Measurements from ENCODE around the gene CDS2.

DNA sequence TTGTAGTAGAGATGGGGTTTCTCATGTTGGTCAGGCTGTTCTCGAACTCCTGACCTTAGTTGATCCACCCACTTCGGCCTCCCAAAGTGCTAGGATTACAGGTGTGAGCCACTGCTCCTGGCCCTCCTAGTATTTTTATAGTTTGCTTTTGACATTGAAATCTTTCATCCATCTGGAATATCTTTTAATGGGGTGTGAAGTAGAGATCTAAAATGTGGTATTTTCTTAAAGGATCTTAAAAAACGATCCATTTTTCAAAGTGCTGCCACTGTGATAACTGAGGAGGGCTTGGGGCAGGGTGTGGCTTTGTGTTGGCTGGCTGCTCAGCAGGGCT, 23.1 kb downstream of the CDS2 start:
- TF ChIP-seq EP300 (conservative IDR thresholded peaks at IDR 0.05; ENCODE audit: poor library complexity, severe bottlenecking) (no peak), EZH2 (IDR thresholded peaks at IDR 0.05; ENCODE audit: borderline replicate concordance, insufficient read depth, low read length, poor library complexity, severe bottlenecking) (no peak), POLR2AphosphoS5 (IDR thresholded peaks at IDR 0.05) (no peak), TAF1 (IDR thresholded peaks at IDR 0.05; ENCODE audit: low read depth) (no peak), MXI1 (conservative IDR thresholded peaks at IDR 0.05; ENCODE audit: poor library complexity, severe bottlenecking) (no peak), RAD21 (conservative IDR thresholded peaks at IDR 0.05) (no peak), SMC3 (conservative IDR thresholded peaks at IDR 0.05; ENCODE audit: poor library complexity) (no peak)
- TF ChIP-seq, protein P1, sequence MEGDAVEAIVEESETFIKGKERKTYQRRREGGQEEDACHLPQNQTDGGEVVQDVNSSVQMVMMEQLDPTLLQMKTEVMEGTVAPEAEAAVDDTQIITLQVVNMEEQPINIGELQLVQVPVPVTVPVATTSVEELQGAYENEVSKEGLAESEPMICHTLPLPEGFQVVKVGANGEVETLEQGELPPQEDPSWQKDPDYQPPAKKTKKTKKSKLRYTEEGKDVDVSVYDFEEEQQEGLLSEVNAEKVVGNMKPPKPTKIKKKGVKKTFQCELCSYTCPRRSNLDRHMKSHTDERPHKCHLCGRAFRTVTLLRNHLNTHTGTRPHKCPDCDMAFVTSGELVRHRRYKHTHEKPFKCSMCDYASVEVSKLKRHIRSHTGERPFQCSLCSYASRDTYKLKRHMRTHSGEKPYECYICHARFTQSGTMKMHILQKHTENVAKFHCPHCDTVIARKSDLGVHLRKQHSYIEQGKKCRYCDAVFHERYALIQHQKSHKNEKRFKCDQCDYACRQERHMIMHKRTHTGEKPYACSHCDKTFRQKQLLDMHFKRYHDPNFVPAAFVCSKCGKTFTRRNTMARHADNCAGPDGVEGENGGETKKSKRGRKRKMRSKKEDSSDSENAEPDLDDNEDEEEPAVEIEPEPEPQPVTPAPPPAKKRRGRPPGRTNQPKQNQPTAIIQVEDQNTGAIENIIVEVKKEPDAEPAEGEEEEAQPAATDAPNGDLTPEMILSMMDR (IDR thresholded peaks at IDR 0.05; ENCODE audit: poor library complexity, severe bottlenecking), result no peak
